Measurements from ENCODE around the gene PRKAG1.

DNA sequence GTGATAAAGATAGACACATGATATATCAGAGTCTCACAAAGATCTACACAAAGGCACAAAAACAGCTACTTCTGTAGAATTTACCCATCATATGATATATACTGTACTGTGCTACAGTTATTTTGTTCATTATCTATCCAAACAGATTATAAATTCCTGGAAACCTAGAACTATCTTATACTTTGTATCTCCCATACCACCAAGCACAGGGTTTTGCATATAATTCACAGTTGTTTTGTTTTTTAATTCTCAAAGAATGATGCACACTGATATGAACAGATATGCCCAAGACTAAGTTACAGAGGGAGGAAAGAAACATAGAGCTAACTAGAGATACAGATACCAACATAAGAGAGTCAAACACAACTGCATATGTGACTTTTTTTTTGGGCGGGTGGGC lies 3.4 kb downstream of the PRKAG1 start:
- TF ChIP-seq EZH2 (optimal IDR thresholded peaks at IDR 0.05; ENCODE audit: low read depth, low read length), result no peak
- TF ChIP-seq, protein P1, sequence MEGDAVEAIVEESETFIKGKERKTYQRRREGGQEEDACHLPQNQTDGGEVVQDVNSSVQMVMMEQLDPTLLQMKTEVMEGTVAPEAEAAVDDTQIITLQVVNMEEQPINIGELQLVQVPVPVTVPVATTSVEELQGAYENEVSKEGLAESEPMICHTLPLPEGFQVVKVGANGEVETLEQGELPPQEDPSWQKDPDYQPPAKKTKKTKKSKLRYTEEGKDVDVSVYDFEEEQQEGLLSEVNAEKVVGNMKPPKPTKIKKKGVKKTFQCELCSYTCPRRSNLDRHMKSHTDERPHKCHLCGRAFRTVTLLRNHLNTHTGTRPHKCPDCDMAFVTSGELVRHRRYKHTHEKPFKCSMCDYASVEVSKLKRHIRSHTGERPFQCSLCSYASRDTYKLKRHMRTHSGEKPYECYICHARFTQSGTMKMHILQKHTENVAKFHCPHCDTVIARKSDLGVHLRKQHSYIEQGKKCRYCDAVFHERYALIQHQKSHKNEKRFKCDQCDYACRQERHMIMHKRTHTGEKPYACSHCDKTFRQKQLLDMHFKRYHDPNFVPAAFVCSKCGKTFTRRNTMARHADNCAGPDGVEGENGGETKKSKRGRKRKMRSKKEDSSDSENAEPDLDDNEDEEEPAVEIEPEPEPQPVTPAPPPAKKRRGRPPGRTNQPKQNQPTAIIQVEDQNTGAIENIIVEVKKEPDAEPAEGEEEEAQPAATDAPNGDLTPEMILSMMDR (IDR thresholded peaks at IDR 0.05; ENCODE audit: low read length), result no peak
